SK-N-SH treated with all-trans-retinoic acid at 6 μM for 48 hours (cell line): ENCODE measurements around the gene RHOT2.

ENCODE experiments used
- ATAC-seq: fragments of 200-7000 bp; cut with Tn5 transposase; 3 replicates; pipeline ENCODE4 v1.9.1; 2020; ENCODE audit warnings: mild to moderate bottlenecking, moderate library complexity
- ARNTL ChIP-seq: fragments of 450-650 bp; formaldehyde crosslinking; IDR thresholded peaks from 2 replicates; pipeline ENCODE4 v1.5.0; 2020; ENCODE audit warnings: low read depth, mild to moderate bottlenecking, moderate library complexity, borderline replicate concordance
- BACH2 ChIP-seq: fragments of 250-450 bp; sonication (Bioruptor Pico); IDR thresholded peaks from 2 replicates; pipeline ENCODE4 v1.9.0; 2021; ENCODE audit warnings: mild to moderate bottlenecking, borderline replicate concordance
- CSDC2 ChIP-seq: fragments of 250-450 bp; sonication (Bioruptor Pico); IDR thresholded peaks from 2 replicates; pipeline ENCODE4 v1.5.0; 2020; ENCODE audit warnings: mild to moderate bottlenecking, moderate library complexity
- CSRNP3 ChIP-seq: fragments of 250-450 bp; sonication (Bioruptor Pico); IDR thresholded peaks from 2 replicates; pipeline ENCODE4 v1.5.1; 2021; ENCODE audit warnings: mild to moderate bottlenecking, moderate library complexity
- ESRRG ChIP-seq: fragments of 250-450 bp; sonication (Bioruptor Pico); IDR thresholded peaks from 2 replicates; pipeline ENCODE4 v1.6.1; 2021; ENCODE audit warnings: mild to moderate bottlenecking
- GLIS3 ChIP-seq: fragments of 250-450 bp; sonication (Bioruptor Pico); IDR thresholded peaks from 2 replicates; pipeline ENCODE4 v1.5.0; 2020; ENCODE audit warnings: mild to moderate bottlenecking, moderate library complexity
- ISL1 ChIP-seq: fragments of 250-450 bp; sonication (Bioruptor Pico); IDR thresholded peaks from 2 replicates; pipeline ENCODE4 v2.1.2; 2022; ENCODE audit warnings: mild to moderate bottlenecking, moderate library complexity
- OSR1 ChIP-seq: fragments of 250-450 bp; sonication (Bioruptor Pico); IDR thresholded peaks from 2 replicates; pipeline ENCODE4 v1.8.0; 2022; ENCODE audit warnings: moderate library complexity, mild to moderate bottlenecking, inconsistent platforms
- PPARA ChIP-seq: fragments of 250-450 bp; sonication (Bioruptor Pico); IDR thresholded peaks from 2 replicates; pipeline ENCODE4 v1.5.0; 2020; ENCODE audit warnings: mild to moderate bottlenecking, borderline replicate concordance
- RARB ChIP-seq: fragments of 250-450 bp; sonication (Bioruptor Pico); IDR thresholded peaks from 2 replicates; pipeline ENCODE4 v1.8.0; 2021; ENCODE audit warnings: mild to moderate bottlenecking, moderate library complexity
- SNAI2 ChIP-seq: fragments of 250-450 bp; sonication (Bioruptor Pico); IDR thresholded peaks from 2 replicates; pipeline ENCODE4 v1.5.0; 2020; ENCODE audit warnings: mild to moderate bottlenecking, moderate library complexity
- TCF4 ChIP-seq: fragments of 250-450 bp; sonication (Bioruptor Pico); IDR thresholded peaks from 2 replicates; pipeline ENCODE4 v1.8.0; 2021; ENCODE audit warnings: mild to moderate bottlenecking, moderate library complexity, borderline replicate concordance
- TOX ChIP-seq: fragments of 250-450 bp; sonication (Bioruptor Pico); IDR thresholded peaks from 2 replicates; pipeline ENCODE4 v1.8.0; 2021; ENCODE audit warnings: mild to moderate bottlenecking, moderate library complexity, borderline replicate concordance
- ZC3H10 ChIP-seq: fragments of 250-450 bp; sonication (Bioruptor Pico); IDR thresholded peaks from 2 replicates; pipeline ENCODE4 v1.5.1; 2021; ENCODE audit warnings: mild to moderate bottlenecking, moderate library complexity
- ZFP3 ChIP-seq: fragments of 250-450 bp; sonication (Bioruptor Pico); IDR thresholded peaks from 2 replicates; pipeline ENCODE4 v1.5.0; 2020; ENCODE audit warnings: mild to moderate bottlenecking, moderate library complexity
- ZFP30 ChIP-seq: fragments of 450-650 bp; formaldehyde crosslinking; IDR thresholded peaks from 2 replicates; pipeline ENCODE4 v1.5.0; 2022; ENCODE audit warnings: mild to moderate bottlenecking, moderate library complexity
- ZNF565 ChIP-seq: fragments of 450-650 bp; formaldehyde crosslinking; conservative IDR thresholded peaks from 2 replicates; pipeline ENCODE4 v1.5.0; 2020; ENCODE audit warnings: low read depth, mild to moderate bottlenecking, moderate library complexity
- ZNF70 ChIP-seq: fragments of 450-650 bp; formaldehyde crosslinking; IDR thresholded peaks from 2 replicates; pipeline ENCODE4 v1.5.0; 2020; ENCODE audit warnings: mild to moderate bottlenecking, moderate library complexity
- ZNF8 ChIP-seq: fragments of 450-650 bp; formaldehyde crosslinking; IDR thresholded peaks from 2 replicates; pipeline ENCODE4 v1.5.0; 2020; ENCODE audit warnings: mild to moderate bottlenecking, moderate library complexity
- TF ChIP-seq, protein P1 (sequence below): fragments of 250-450 bp; sonication (Bioruptor Pico); IDR thresholded peaks from 2 replicates; pipeline ENCODE4 v1.8.0; 2021; ENCODE audit warnings: low read depth, mild to moderate bottlenecking, moderate library complexity, borderline replicate concordance
- TF ChIP-seq, protein P2 (sequence below): fragments of 250-450 bp; sonication (Bioruptor Pico); IDR thresholded peaks from 2 replicates; pipeline ENCODE4 v1.5.0; 2020; ENCODE audit warnings: mild to moderate bottlenecking, moderate library complexity
- TF ChIP-seq, protein P3 (sequence below): fragments of 250-450 bp; sonication (Bioruptor Pico); IDR thresholded peaks from 2 replicates; pipeline ENCODE4 v1.8.0; 2020; ENCODE audit warnings: mild to moderate bottlenecking, moderate library complexity, borderline replicate concordance

The RHOT2 gene

DNA sequence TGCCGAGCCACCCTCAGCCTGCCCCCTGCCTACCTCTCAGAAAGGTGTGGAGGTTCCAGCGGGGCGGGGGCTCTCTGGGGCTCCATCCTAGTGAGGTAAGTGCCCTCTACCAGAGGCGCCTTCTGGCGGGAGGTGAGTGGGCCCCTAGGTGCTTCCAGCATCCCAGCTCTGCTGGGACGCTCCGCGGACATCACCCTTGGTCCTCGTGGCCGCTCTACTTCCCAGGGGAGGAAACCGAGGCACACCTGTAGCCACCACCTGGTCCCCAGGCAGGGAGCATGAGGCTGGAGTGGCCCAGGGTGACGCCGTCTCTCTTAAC is 24.9 kb upstream of the RHOT2 start:
- no peak for ATAC-seq
- no peak for TF ChIP-seq CSDC2 (CRISPR knock-in tag)
- TF ChIP-seq PPARA (CRISPR knock-in tag) = no peak
- TF ChIP-seq ZC3H10 (CRISPR knock-in tag) = no peak
- no peak for TF ChIP-seq GLIS3
- TF ChIP-seq ZFP30 = no peak
- TF ChIP-seq, protein P1, sequence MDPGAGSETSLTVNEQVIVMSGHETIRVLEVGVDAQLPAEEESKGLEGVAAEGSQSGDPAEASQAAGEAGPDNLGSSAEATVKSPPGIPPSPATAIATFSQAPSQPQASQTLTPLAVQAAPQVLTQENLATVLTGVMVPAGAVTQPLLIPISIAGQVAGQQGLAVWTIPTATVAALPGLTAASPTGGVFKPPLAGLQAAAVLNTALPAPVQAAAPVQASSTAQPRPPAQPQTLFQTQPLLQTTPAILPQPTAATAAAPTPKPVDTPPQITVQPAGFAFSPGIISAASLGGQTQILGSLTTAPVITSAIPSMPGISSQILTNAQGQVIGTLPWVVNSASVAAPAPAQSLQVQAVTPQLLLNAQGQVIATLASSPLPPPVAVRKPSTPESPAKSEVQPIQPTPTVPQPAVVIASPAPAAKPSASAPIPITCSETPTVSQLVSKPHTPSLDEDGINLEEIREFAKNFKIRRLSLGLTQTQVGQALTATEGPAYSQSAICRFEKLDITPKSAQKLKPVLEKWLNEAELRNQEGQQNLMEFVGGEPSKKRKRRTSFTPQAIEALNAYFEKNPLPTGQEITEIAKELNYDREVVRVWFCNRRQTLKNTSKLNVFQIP = no peak
- no peak for TF ChIP-seq ZNF70 (CRISPR knock-in tag)
- TF ChIP-seq ZNF8 (CRISPR knock-in tag) = no peak
- TF ChIP-seq SNAI2 (CRISPR knock-in tag) = no peak
- no peak for TF ChIP-seq TCF4 (CRISPR knock-in tag)
- no peak for TF ChIP-seq OSR1 (CRISPR knock-in tag)
- TF ChIP-seq ZNF565 (CRISPR knock-in tag) = no peak
- no peak for TF ChIP-seq ESRRG
- no peak for TF ChIP-seq CSRNP3 (CRISPR knock-in tag)
- no peak for TF ChIP-seq ZFP3 (CRISPR knock-in tag)
- TF ChIP-seq, protein P2, sequence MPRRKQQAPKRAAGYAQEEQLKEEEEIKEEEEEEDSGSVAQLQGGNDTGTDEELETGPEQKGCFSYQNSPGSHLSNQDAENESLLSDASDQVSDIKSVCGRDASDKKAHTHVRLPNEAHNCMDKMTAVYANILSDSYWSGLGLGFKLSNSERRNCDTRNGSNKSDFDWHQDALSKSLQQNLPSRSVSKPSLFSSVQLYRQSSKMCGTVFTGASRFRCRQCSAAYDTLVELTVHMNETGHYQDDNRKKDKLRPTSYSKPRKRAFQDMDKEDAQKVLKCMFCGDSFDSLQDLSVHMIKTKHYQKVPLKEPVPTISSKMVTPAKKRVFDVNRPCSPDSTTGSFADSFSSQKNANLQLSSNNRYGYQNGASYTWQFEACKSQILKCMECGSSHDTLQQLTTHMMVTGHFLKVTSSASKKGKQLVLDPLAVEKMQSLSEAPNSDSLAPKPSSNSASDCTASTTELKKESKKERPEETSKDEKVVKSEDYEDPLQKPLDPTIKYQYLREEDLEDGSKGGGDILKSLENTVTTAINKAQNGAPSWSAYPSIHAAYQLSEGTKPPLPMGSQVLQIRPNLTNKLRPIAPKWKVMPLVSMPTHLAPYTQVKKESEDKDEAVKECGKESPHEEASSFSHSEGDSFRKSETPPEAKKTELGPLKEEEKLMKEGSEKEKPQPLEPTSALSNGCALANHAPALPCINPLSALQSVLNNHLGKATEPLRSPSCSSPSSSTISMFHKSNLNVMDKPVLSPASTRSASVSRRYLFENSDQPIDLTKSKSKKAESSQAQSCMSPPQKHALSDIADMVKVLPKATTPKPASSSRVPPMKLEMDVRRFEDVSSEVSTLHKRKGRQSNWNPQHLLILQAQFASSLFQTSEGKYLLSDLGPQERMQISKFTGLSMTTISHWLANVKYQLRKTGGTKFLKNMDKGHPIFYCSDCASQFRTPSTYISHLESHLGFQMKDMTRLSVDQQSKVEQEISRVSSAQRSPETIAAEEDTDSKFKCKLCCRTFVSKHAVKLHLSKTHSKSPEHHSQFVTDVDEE (CRISPR knock-in tag) = no peak
- no peak for TF ChIP-seq ARNTL (CRISPR knock-in tag)
- no peak for TF ChIP-seq ISL1 (CRISPR knock-in tag)

GRCh38 chr16:644556-644955 is 23.4 kb upstream of the RHOT2 start:
- TF ChIP-seq CSDC2 (CRISPR knock-in tag) (no peak), TCF4 (CRISPR knock-in tag) (no peak), ZFP3 (CRISPR knock-in tag) (no peak), RARB (no peak), SNAI2 (CRISPR knock-in tag) (no peak), BACH2 (CRISPR knock-in tag) (no peak), ZNF70 (CRISPR knock-in tag) (no peak), TOX (CRISPR knock-in tag) (no peak)
- TF ChIP-seq, protein P3, sequence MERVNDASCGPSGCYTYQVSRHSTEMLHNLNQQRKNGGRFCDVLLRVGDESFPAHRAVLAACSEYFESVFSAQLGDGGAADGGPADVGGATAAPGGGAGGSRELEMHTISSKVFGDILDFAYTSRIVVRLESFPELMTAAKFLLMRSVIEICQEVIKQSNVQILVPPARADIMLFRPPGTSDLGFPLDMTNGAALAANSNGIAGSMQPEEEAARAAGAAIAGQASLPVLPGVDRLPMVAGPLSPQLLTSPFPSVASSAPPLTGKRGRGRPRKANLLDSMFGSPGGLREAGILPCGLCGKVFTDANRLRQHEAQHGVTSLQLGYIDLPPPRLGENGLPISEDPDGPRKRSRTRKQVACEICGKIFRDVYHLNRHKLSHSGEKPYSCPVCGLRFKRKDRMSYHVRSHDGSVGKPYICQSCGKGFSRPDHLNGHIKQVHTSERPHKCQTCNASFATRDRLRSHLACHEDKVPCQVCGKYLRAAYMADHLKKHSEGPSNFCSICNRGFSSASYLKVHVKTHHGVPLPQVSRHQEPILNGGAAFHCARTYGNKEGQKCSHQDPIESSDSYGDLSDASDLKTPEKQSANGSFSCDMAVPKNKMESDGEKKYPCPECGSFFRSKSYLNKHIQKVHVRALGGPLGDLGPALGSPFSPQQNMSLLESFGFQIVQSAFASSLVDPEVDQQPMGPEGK (CRISPR knock-in tag) = no peak
- TF ChIP-seq, protein P2 (CRISPR knock-in tag) = no peak
- TF ChIP-seq, all 23 proteins: peak for 0
- ATAC-seq = no peak
